ENCODE results near the gene TENM4.

DNA sequence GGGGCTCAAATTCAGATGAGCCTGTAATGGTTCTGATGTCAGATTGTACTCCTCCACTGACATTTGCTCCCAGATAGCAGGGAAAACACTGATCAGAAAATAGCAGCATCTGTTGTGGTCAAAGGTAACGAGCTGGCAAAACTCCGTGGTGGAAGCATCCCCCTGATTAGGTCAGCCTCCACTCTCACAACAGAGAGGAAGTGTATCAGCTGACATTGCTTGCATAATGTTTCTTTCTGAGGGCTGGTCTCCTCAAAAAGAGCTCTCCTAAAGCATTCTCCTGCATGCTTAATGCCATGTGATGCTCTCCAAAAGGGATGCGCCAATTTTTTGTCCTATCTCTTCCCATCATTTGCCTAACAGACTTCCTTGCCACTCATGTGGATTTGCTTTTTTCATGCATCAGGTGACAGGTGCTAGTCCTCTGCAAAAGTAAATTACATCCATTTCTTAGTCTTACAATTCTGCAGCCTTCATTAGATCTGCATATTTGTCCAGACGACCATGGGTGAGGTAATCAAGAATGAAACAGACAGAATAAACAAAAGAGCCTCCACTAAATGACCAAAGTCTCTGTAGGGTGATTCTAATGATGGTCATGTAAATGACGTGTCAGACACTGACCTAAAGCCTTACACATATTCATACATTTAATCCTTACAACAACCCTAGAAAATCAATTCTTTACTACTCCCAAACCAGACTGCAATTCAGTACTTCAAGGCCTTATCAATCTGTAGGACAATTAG lies 6.4 kb upstream of the TENM4 start:
- TF ChIP-seq POLR2AphosphoS5 (IDR thresholded peaks at IDR 0.05; ENCODE audit: low read depth, low read length): no peak
- TF ChIP-seq, protein P1, sequence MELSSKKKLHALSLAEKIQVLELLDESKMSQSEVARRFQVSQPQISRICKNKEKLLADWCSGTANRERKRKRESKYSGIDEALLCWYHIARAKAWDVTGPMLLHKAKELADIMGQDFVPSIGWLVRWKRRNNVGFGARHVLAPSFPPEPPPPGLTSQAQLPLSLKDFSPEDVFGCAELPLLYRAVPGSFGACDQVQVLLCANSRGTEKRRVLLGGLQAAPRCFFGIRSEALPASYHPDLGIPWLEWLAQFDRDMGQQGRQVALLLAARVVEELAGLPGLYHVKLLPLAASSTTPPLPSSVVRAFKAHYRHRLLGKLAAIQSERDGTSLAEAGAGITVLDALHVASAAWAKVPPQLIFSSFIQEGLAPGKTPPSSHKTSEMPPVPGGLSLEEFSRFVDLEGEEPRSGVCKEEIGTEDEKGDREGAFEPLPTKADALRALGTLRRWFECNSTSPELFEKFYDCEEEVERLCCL (CRISPR knock-in tag; IDR thresholded peaks at IDR 0.05; ENCODE audit: borderline replicate concordance): no peak
- TF ChIP-seq ZBTB21 (CRISPR knock-in tag; IDR thresholded peaks at IDR 0.05): no peak
- TF ChIP-seq, protein P2, sequence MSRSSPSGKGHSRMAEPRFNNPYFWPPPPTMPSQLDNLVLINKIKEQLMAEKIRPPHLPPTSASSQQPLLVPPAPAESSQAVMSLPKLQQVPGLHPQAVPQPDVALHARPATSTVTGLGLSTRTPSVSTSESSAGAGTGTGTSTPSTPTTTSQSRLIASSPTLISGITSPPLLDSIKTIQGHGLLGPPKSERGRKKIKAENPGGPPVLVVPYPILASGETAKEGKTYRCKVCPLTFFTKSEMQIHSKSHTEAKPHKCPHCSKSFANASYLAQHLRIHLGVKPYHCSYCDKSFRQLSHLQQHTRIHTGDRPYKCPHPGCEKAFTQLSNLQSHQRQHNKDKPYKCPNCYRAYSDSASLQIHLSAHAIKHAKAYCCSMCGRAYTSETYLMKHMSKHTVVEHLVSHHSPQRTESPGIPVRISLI (CRISPR knock-in tag; IDR thresholded peaks at IDR 0.05; ENCODE audit: borderline replicate concordance): no peak
- TF ChIP-seq REL (CRISPR knock-in tag; conservative IDR thresholded peaks at IDR 0.05): no peak
- TF ChIP-seq ZNF34 (CRISPR knock-in tag; IDR thresholded peaks at IDR 0.05; ENCODE audit: borderline replicate concordance): no peak
- TF ChIP-seq, protein P3, sequence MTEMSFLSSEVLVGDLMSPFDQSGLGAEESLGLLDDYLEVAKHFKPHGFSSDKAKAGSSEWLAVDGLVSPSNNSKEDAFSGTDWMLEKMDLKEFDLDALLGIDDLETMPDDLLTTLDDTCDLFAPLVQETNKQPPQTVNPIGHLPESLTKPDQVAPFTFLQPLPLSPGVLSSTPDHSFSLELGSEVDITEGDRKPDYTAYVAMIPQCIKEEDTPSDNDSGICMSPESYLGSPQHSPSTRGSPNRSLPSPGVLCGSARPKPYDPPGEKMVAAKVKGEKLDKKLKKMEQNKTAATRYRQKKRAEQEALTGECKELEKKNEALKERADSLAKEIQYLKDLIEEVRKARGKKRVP (CRISPR knock-in tag; IDR thresholded peaks at IDR 0.05): no peak
- TF ChIP-seq ZNF670 (CRISPR knock-in tag; IDR thresholded peaks at IDR 0.05; ENCODE audit: borderline replicate concordance): no peak

All from HepG2 (cell line).